A673 (cell line): ENCODE results near the gene HIGD2A. TPM values are rescaled to one million over a fixed set of nuclear protein-coding genes. Genes with fewer than 3 reads are reported as not detected.
A peak's percentile ranks its signal among the peaks of the same experiment; 100 is the strongest.

Experiments
- BruUV-seq: library from RNA; stranded (reverse); fragments of 400-500 nt; replicated peaks from 2 replicates; lab custom pipeline; 2021; lab: Mats Ljungman, UMichigan
- CTCF ChIA-PET: fragments of 300-600 bp; sonication (Branson Sonifier 250); formaldehyde crosslinking; loops from one replicate; lab custom pipeline; 2022; ENCODE audit warnings: antibody characterized with exemption; lab: Charles Lee
- POLR2A ChIA-PET: fragments of 300-600 bp; sonication (Branson Sonifier 250); formaldehyde crosslinking; loops from one replicate; lab custom pipeline; 2022; ENCODE audit warnings: antibody characterized with exemption; ENCODE audit not compliant: low non-redundant PET; lab: Charles Lee
- DNase-seq: peaks from one replicate; pipeline ENCODE4 v3.0.0-alpha.2; 2015; ENCODE audit warnings: low spot score
- H3K27ac ChIP-seq: fragments of 200-600 bp; sonication (generic); 2 replicates; pipeline ENCODE4 v1.5.1; 2016; ENCODE audit warnings: mixed run types, low read depth, mild to moderate bottlenecking, mixed read lengths, antibody characterized with exemption, low read length; ENCODE audit not compliant: poor library complexity, severe bottlenecking
- H3K27me3 ChIP-seq: fragments of 200-600 bp; sonication (generic); replicated peaks from 2 replicates; pipeline ENCODE4 v1.6.1; 2017; ENCODE audit warnings: mixed run types, low read depth, mild to moderate bottlenecking, mixed read lengths, antibody characterized with exemption, low read length; ENCODE audit not compliant: insufficient read depth, poor library complexity
- H3K36me3 ChIP-seq: fragments of 200-600 bp; sonication (generic); 2 replicates; pipeline ENCODE4 v1.6.1; 2016; ENCODE audit warnings: mixed run types, mild to moderate bottlenecking, mixed read lengths, antibody characterized with exemption, low read length; ENCODE audit not compliant: insufficient read depth, poor library complexity, severe bottlenecking
- H3K4me1 ChIP-seq: fragments of 200-600 bp; sonication (generic); 2 replicates; pipeline ENCODE4 v1.6.1; 2017; ENCODE audit warnings: mixed run types, mild to moderate bottlenecking, mixed read lengths, antibody characterized with exemption, low read length; ENCODE audit not compliant: insufficient read depth, poor library complexity, severe bottlenecking
- H3K4me3 ChIP-seq: fragments of 200-600 bp; sonication (generic); 2 replicates; pipeline ENCODE4 v1.5.1; 2016; ENCODE audit warnings: low read depth, mixed run types, mild to moderate bottlenecking, mixed read lengths, low read length; ENCODE audit not compliant: poor library complexity, severe bottlenecking
- H3K9me3 ChIP-seq: fragments of 200-600 bp; sonication (generic); 2 replicates; pipeline ENCODE4 v1.6.1; 2016; ENCODE audit warnings: mixed run types, low read depth, mild to moderate bottlenecking, mixed read lengths, antibody characterized with exemption, low read length; ENCODE audit not compliant: poor library complexity, severe bottlenecking
- CTCF ChIP-seq: fragments of 300-800, 200-600 bp; sonication (generic); conservative IDR thresholded peaks from 2 replicates; pipeline ENCODE4 v1.5.1; 2017; ENCODE audit warnings: low read depth, mild to moderate bottlenecking, antibody characterized with exemption, low read length, moderate library complexity, mixed read lengths
- EZH2 ChIP-seq: fragments of 200-600 bp; sonication (generic); IDR thresholded peaks from 2 replicates; pipeline ENCODE4 v1.6.1; 2017; ENCODE audit warnings: borderline replicate concordance, low read depth, mild to moderate bottlenecking, mixed read lengths, antibody characterized with exemption, low read length; ENCODE audit not compliant: poor library complexity, severe bottlenecking
- intact Hi-C: fragments of 100-400 bp; cut with micrococcal nuclease; formaldehyde crosslinking; loops from one replicate; pipeline ENCODE4 v1.10.0; 2022; ENCODE audit not compliant: unreplicated experiment
- total RNA-seq: library from RNA; stranded (reverse); gene quantifications from 2 replicates; pipeline ENCODE4 v1.2.3, GENCODE V29; 2021

The HIGD2A gene
- total RNA-seq, 1 experiment from 2014 or later: 81.7 TPM

- TF ChIP-seq EZH2 (no peak), CTCF (no peak)
- DNase-seq: peak; percentile 54
- Histone ChIP-seq H3K4me1 (peaks cover 4% of the 10 kb centered on the region), H3K9me3 (no peaks in the 10 kb centered on the region), H3K27ac (peak within 1 kb of the TSS; percentile 71), H3K27me3 (no peaks in the 10 kb centered on the region), H3K4me3 (peak within 1 kb of the TSS; percentile 89), H3K36me3 (peaks cover 4% of the 10 kb centered on the region)
- ChIA-PET POLR2A (no interaction called here), CTCF (no interaction called here)
- intact Hi-C loops: no loop called here
- BruUV-seq: no TSS peak
Observed at GRCh38 chr5:176365351-176366231, 23.0 kb upstream of the HIGD2A start, which contains the start of gene ARL10. Gene ARL10, plus strand, starts transcription at chr5:176365487. Its CDS starts 77 bp downstream, at chr5:176365564.

DNA sequence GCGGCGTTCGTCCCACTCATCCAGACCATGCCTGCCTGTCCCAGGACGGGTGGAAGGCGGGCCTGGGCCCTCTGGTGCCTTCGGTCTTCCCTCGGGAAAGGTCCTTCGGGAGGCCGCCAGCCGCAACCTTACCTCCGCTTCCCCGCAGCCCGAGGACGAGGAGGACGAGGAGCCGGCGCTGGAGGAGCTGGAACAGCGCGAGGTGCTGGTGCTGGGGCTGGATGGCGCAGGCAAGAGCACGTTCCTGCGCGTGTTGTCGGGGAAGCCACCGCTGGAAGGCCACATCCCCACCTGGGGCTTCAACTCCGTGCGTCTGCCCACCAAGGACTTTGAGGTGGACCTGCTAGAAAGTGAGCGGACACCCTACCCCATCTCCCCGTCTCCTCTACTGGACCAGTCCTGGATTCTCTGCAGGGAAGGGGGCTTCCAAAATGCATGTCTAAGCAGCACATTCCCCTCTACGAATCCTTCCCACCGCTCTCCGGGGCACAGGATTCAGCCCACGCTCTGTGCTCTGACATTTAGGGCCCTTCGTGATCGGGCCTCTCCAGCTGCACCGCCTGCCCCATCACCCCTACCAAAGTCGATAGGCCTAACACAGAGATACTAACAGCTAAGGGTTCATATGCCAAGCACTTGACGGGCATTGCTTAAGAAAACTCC, 22.2 kb upstream of the HIGD2A start:
- H3K4me3 ChIP-seq: peak overlapping the region; percentile 89
- H3K27ac ChIP-seq: no peak overlapping the region
- BruUV-seq: no TSS peak
- ChIA-PET POLR2A (no interaction called here), CTCF (no interaction called here)
- no peaks in the 10 kb centered on the region for H3K9me3 ChIP-seq
- peaks cover 4% of the 10 kb centered on the region for H3K36me3 ChIP-seq
- TF ChIP-seq CTCF (no peak), EZH2 (no peak)
- DNase-seq: no peak
- H3K27me3 ChIP-seq: no peaks in the 10 kb centered on the region
- intact Hi-C loops: no loop called here
- H3K4me1 ChIP-seq: peaks cover 4% of the 10 kb centered on the region

- intact Hi-C loops: no loop called here
- H3K27me3 ChIP-seq: no peaks in the 10 kb centered on the region
- no peak for TF ChIP-seq EZH2
- no peak for TF ChIP-seq CTCF
- ChIA-PET CTCF (no interaction called here), POLR2A (interaction anchor here (0.6 kb wide), 1 partner anchor 26 kb away, joined by 11 read pairs; no protein-coding TSS in a partner anchor)
- no peak overlapping the region for H3K27ac ChIP-seq
- no peak overlapping the region for H3K4me3 ChIP-seq
- no peaks in the 10 kb centered on the region for H3K9me3 ChIP-seq
- H3K36me3 ChIP-seq: peaks cover 4% of the 10 kb centered on the region
- BruUV-seq: no TSS peak
- DNase-seq: no peak
- H3K4me1 ChIP-seq: no peaks in the 10 kb centered on the region
Observed at GRCh38 chr5:176368726-176369125, 19.8 kb upstream of the HIGD2A start.
